ENCODE results near the gene EFCAB6.

DNA sequence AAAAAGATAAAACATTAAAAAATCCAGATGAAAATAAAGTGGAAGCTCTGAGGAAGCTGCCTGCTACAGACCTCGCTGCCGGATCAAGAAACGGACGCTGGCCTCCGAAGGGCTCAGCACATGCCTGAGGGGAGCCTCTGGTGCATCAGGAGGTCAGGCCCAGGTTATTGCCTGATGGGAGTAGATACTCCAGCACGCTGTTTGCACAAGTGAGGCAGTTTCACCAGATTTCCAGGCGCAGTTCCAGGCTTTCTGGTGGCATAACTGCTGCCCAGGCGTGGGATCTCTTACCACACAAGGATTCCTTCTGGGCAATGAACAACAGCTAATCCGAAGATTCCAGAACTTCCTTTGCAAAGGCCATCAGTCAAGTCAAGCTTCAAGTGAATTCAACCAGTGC, 246.1 kb downstream of the EFCAB6 start:
- TF ChIP-seq, protein P1, sequence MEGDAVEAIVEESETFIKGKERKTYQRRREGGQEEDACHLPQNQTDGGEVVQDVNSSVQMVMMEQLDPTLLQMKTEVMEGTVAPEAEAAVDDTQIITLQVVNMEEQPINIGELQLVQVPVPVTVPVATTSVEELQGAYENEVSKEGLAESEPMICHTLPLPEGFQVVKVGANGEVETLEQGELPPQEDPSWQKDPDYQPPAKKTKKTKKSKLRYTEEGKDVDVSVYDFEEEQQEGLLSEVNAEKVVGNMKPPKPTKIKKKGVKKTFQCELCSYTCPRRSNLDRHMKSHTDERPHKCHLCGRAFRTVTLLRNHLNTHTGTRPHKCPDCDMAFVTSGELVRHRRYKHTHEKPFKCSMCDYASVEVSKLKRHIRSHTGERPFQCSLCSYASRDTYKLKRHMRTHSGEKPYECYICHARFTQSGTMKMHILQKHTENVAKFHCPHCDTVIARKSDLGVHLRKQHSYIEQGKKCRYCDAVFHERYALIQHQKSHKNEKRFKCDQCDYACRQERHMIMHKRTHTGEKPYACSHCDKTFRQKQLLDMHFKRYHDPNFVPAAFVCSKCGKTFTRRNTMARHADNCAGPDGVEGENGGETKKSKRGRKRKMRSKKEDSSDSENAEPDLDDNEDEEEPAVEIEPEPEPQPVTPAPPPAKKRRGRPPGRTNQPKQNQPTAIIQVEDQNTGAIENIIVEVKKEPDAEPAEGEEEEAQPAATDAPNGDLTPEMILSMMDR (IDR thresholded peaks at IDR 0.05) = no peak
- no peak for TF ChIP-seq POLR2A (IDR thresholded peaks at IDR 0.05)

Data from adrenal gland (tissue), 5 donors.